H1 (cell line): Measurements from ENCODE around the gene TASP1. TPM values are rescaled to one million over a fixed set of nuclear protein-coding genes. Genes with fewer than 3 reads are reported as not detected.

Experiments used
- CTCF ChIA-PET: fragments of 300-600 bp; sonication (Branson Sonifier 250); formaldehyde crosslinking; loops from one replicate; lab custom pipeline; 2021; ENCODE audit not compliant: partially characterized antibody; lab: Charles Lee
- POLR2A ChIA-PET: fragments of 300-600 bp; sonication (Branson Sonifier 250); formaldehyde crosslinking; loops from one replicate; lab custom pipeline; 2021; ENCODE audit warnings: inconsistent platforms; ENCODE audit not compliant: partially characterized antibody; lab: Charles Lee
- DNase-seq, 2 experiments: peaks; one replicate each; pipeline versions ENCODE4 v3.0.0 to v3.0.0-alpha.2; 2010 to 2022; ENCODE audit warnings: low spot score in 2 of 2, low read depth in 1 of 2, mixed read lengths in 1 of 2
- FAIRE-seq: peaks from 2 replicates; lab custom pipeline; 2011; peaks lifted over from hg19 to GRCh38; lab: Jason Lieb, UNC
- H2AFZ ChIP-seq: 2 replicates; pipeline ENCODE4 v1.8.1; 2012; ENCODE audit warnings: low read length, inconsistent platforms
- H2AK5ac ChIP-seq: 2 replicates; pipeline ENCODE4 v1.6.1; 2013; ENCODE audit warnings: low read depth, low read length
- H2BK120ac ChIP-seq: replicated peaks from 2 replicates; pipeline ENCODE3; 2013; ENCODE audit warnings: low read depth, low read length, inconsistent platforms
- H2BK12ac ChIP-seq: 2 replicates; pipeline ENCODE4 v1.6.1; 2013; ENCODE audit warnings: low read depth, low read length
- H2BK15ac ChIP-seq: 2 replicates; pipeline ENCODE4 v1.6.1; 2013; ENCODE audit warnings: low read length
- H2BK20ac ChIP-seq: 2 replicates; pipeline ENCODE4 v1.6.1; 2013; ENCODE audit warnings: low read length
- H2BK5ac ChIP-seq: 2 replicates; pipeline ENCODE4 v1.6.1; 2013; ENCODE audit warnings: low read depth, low read length
- H3K14ac ChIP-seq: 2 replicates; pipeline ENCODE4 v1.6.1; 2013; ENCODE audit warnings: inconsistent platforms; ENCODE audit not compliant: insufficient read length
- H3K18ac ChIP-seq: 2 replicates; pipeline ENCODE4 v1.6.1; 2013; ENCODE audit warnings: low read length; ENCODE audit errors: extremely low read depth
- H3K23ac ChIP-seq: 2 replicates; pipeline ENCODE4 v1.6.1; 2013; ENCODE audit warnings: inconsistent platforms; ENCODE audit not compliant: insufficient read length
- H3K23me2 ChIP-seq: 2 replicates; pipeline ENCODE4 v1.6.1; 2013; ENCODE audit warnings: low read depth, low read length
- H3K27ac ChIP-seq: 2 replicates; pipeline ENCODE4 v1.6.1; 2011; ENCODE audit warnings: low read depth, low read length, inconsistent platforms
- H3K27me3 ChIP-seq, 4 experiments: replicated peaks in 1 of 4; 1 replicate in 1 of 4; 2 replicates in 3 of 4; pipeline versions ENCODE4 v1.6.1 to v1.8.1; 2011 to 2013; ENCODE audit warnings: low read length in 3 of 4, mild to moderate bottlenecking in 3 of 4, inconsistent platforms in 2 of 4, mixed read lengths in 2 of 4, moderate library complexity in 1 of 4; ENCODE audit not compliant: control insufficient read depth in 3 of 4, insufficient read depth in 3 of 4; ENCODE audit errors: extremely low read depth in 1 of 4
- H3K36me3 ChIP-seq, 4 experiments: 2 replicates each; pipeline versions ENCODE4 v1.6.1 to v1.8.1; 2011 to 2013; ENCODE audit warnings: mild to moderate bottlenecking in 4 of 4, low read length in 3 of 4, moderate library complexity in 2 of 4, control low read depth in 1 of 4, inconsistent platforms in 1 of 4; ENCODE audit not compliant: insufficient read depth in 4 of 4, control insufficient read depth in 2 of 4
- H3K4ac ChIP-seq: replicated peaks from 2 replicates; pipeline ENCODE3; 2013; ENCODE audit warnings: low read length, low read depth, mixed read lengths, inconsistent platforms; ENCODE audit not compliant: insufficient read length
- H3K4me1 ChIP-seq, 4 experiments: replicated peaks in 1 of 4; 1 replicate in 1 of 4; 2 replicates in 3 of 4; pipeline versions ENCODE4 v1.6.1 to v1.8.1; 2011 to 2013; ENCODE audit warnings: low read length in 3 of 4, inconsistent platforms in 2 of 4, mixed read lengths in 1 of 4; ENCODE audit not compliant: insufficient read depth in 4 of 4, control insufficient read depth in 3 of 4
- H3K4me2 ChIP-seq, 2 experiments: 2 replicates each; pipeline versions ENCODE4 v1.6.1 to v1.8.1; 2011 to 2013; ENCODE audit warnings: low read depth in 2 of 2, low read length in 2 of 2, control low read depth in 1 of 2, inconsistent platforms in 1 of 2, mild to moderate bottlenecking in 1 of 2; ENCODE audit not compliant: insufficient read depth in 1 of 2
- H3K4me3 ChIP-seq, 4 experiments: fragments of 200-600, 300-600 bp in 1 of 4; sonication (generic), shearing (Covaris generic), sonication (Bioruptor Twin) in 1 of 4; 2 replicates each; pipeline versions ENCODE4 v1.5.1 to v1.8.1; 2011 to 2016; ENCODE audit warnings: low read length in 4 of 4, low read depth in 3 of 4, control low read depth in 2 of 4, inconsistent platforms in 2 of 4, mild to moderate bottlenecking in 2 of 4, mixed read lengths in 1 of 4, moderate library complexity in 1 of 4; ENCODE audit not compliant: insufficient read depth in 2 of 4; ENCODE audit errors: extremely low read depth in 1 of 4
- H3K56ac ChIP-seq: replicated peaks from 2 replicates; pipeline ENCODE3; 2013; ENCODE audit warnings: low read depth, mild to moderate bottlenecking, mixed read lengths, low read length, inconsistent platforms; ENCODE audit not compliant: insufficient read length
- H3K79me1 ChIP-seq: 2 replicates; pipeline ENCODE4 v1.6.1; 2013; ENCODE audit warnings: low read depth, low read length, control low read depth
- H3K79me2 ChIP-seq, 2 experiments: 2 replicates each; pipeline versions ENCODE4 v1.6.1 to v1.8.1; 2012 to 2013; ENCODE audit warnings: low read length in 2 of 2, mild to moderate bottlenecking in 2 of 2, inconsistent platforms in 1 of 2; ENCODE audit not compliant: insufficient read depth in 2 of 2, control insufficient read depth in 1 of 2
- H3K9ac ChIP-seq, 4 experiments: replicated peaks in 1 of 4; 1 replicate in 1 of 4; 2 replicates in 3 of 4; pipeline versions ENCODE4 v1.6.1 to v1.8.1; 2011 to 2013; ENCODE audit warnings: low read depth in 3 of 4, low read length in 3 of 4, control low read depth in 2 of 4, mild to moderate bottlenecking in 2 of 4, moderate library complexity in 2 of 4, inconsistent platforms in 1 of 4; ENCODE audit errors: extremely low read depth in 1 of 4
- H3K9me3 ChIP-seq, 2 experiments: 2 replicates each; pipeline versions ENCODE4 v1.6.1 to v1.8.1; 2012 to 2013; ENCODE audit warnings: mild to moderate bottlenecking in 2 of 2, moderate library complexity in 2 of 2, control low read depth in 1 of 2, inconsistent platforms in 1 of 2, low read depth in 1 of 2, low read length in 1 of 2, mixed read lengths in 1 of 2; ENCODE audit not compliant: insufficient read depth in 2 of 2
- H4K20me1 ChIP-seq, 2 experiments: replicated peaks in 1 of 2; 2 replicates each; pipeline versions ENCODE3 to v1.8.1; 2011 to 2013; ENCODE audit warnings: inconsistent platforms in 2 of 2, low read length in 2 of 2, mild to moderate bottlenecking in 1 of 2; ENCODE audit not compliant: insufficient read depth in 2 of 2, control insufficient read depth in 1 of 2
- H4K5ac ChIP-seq: 2 replicates; pipeline ENCODE4 v1.6.1; 2013; ENCODE audit warnings: low read length, low read depth, mixed read lengths, inconsistent platforms; ENCODE audit not compliant: insufficient read length
- H4K8ac ChIP-seq: 2 replicates; pipeline ENCODE4 v1.8.0; 2013; ENCODE audit warnings: mild to moderate bottlenecking, moderate library complexity, low read length, inconsistent platforms; ENCODE audit not compliant: insufficient read depth; ENCODE audit errors: extremely low read depth
- H4K91ac ChIP-seq: replicated peaks from 2 replicates; pipeline ENCODE3; 2013; ENCODE audit warnings: low read length, mixed read lengths, inconsistent platforms; ENCODE audit not compliant: insufficient read length
- BACH1 ChIP-seq: IDR thresholded peaks from 2 replicates; pipeline ENCODE4 v1.6.1; 2012; ENCODE audit warnings: low read length, improper control_type of control experiment
- EP300 ChIP-seq, 2 experiments: IDR thresholded peaks; 1 replicate in 1 of 2; 2 replicates in 1 of 2; pipeline ENCODE4 v1.6.1; 2011 to 2012; ENCODE audit warnings: low read depth in 2 of 2, low read length in 2 of 2, mild to moderate bottlenecking in 2 of 2, borderline replicate concordance in 1 of 2, inconsistent platforms in 1 of 2, moderate library complexity in 1 of 2
- KDM1A ChIP-seq: fragments of 200-600, 300-600 bp; sonication (generic); IDR thresholded peaks from 2 replicates; pipeline ENCODE4 v1.7.1; 2016; ENCODE audit warnings: mild to moderate bottlenecking, low read length, borderline replicate concordance
- KDM5A ChIP-seq: fragments of 200-600 bp; IDR thresholded peaks from 2 replicates; pipeline ENCODE4 v1.7.1; 2012; ENCODE audit warnings: mild to moderate bottlenecking, low read length, inconsistent platforms, mixed read lengths
- MAFK ChIP-seq: IDR thresholded peaks from 2 replicates; pipeline ENCODE4 v1.6.1; 2012; ENCODE audit warnings: low read depth, mild to moderate bottlenecking, improper control_type of control experiment, low read length
- RAD21 ChIP-seq, 2 experiments: IDR thresholded peaks in 1 of 2; conservative IDR thresholded peaks in 1 of 2; 2 replicates each; pipeline ENCODE4 v1.6.1; 2011; ENCODE audit warnings: low read depth in 2 of 2, low read length in 2 of 2, improper control_type of control experiment in 1 of 2, inconsistent platforms in 1 of 2, mild to moderate bottlenecking in 1 of 2, moderate library complexity in 1 of 2
- SP2 ChIP-seq: IDR thresholded peaks from 2 replicates; pipeline ENCODE4 v1.6.1; 2012; ENCODE audit warnings: mild to moderate bottlenecking, low read length, inconsistent platforms
- SUZ12 ChIP-seq: fragments of 200-600 bp; sonication (generic); IDR thresholded peaks from 2 replicates; pipeline ENCODE4 v1.6.1; 2012; ENCODE audit warnings: mild to moderate bottlenecking, inconsistent platforms, low read length, moderate library complexity, mixed read lengths
- TAF7 ChIP-seq: optimal IDR thresholded peaks from 2 replicates; pipeline ENCODE3; 2011; ENCODE audit warnings: low read depth, mild to moderate bottlenecking, inconsistent platforms, low read length, moderate library complexity, borderline replicate concordance
- WGBS, 2 experiments: shearing (Covaris generic) in 1 of 2; methylation state at CpG; one replicate each; pipeline versions ENCODE4 v1.1.6 to v1.1.7; 2013 to 2015; ENCODE audit warnings: low lambda C conversion rate in 2 of 2, mixed read lengths in 2 of 2, inconsistent platforms in 1 of 2, low coverage in 1 of 2, missing lambda C conversion rate in 1 of 2; ENCODE audit not compliant: insufficient replicate concordance in 2 of 2, insufficient coverage in 1 of 2, insufficient read length in 1 of 2; ENCODE audit errors: extremely low coverage in 1 of 2, missing lambda C conversion rate in 1 of 2; 5-methylcytosine and 5-hydroxymethylcytosine counted together
- polyA plus RNA-seq, 7 experiments: library from polyadenylated mRNA; depleted of rRNA in 3 of 7; stranded (reverse) in 5 of 7; unstranded in 2 of 7; fragments of >200 nt in 5 of 7; fragments of 200-250 nt in 2 of 7; gene quantifications; 1 replicate in 5 of 7; 2 replicates in 1 of 7; 4 replicates in 1 of 7; pipeline versions ENCODE4 v1.2.1 to v1.2.3, GENCODE V29; 2011 to 2013; ENCODE audit warnings: missing spikeins in 2 of 7, mixed read lengths in 2 of 7
- total RNA-seq: library from RNA; stranded (reverse); fragmentation: NEBNext Ultra II Directional; extraction: Animal tissue kit (Norgen Biotek cat#: 25700); gene quantifications from 2 replicates; pipeline ENCODE4 v1.2.1, GENCODE V29; 2021

Gene TASP1
- total and polyA plus RNA-seq, 2 of the 8 experiments (the other 6 are each of a cell fraction or from before 2014, with no cell fraction given): 4.5 to 10.9 TPM

- CTCF ChIA-PET: interaction anchor here (0.9 to 1.3 kb wide), 3 partner anchors 15 to 168 kb away, joined by 3 to 5 read pairs (median 4); no protein-coding TSS in a partner anchor
- Histone ChIP-seq H4K8ac (no peak overlapping the region), H2BK12ac (no peak overlapping the region), H3K79me1 (no peaks in the 10 kb centered on the region), H3K23me2 (peaks cover 3% of the 10 kb centered on the region; the same call in 1 of the 2 replicates), H4K5ac (peak overlapping the region; percentile 40), H3K4me3 (peak overlapping the region in 1 of 4 experiments; percentile 23; a peak in 1 of 8 replicates), H3K23ac (no peak overlapping the region), H3K79me2 (no peaks in the 10 kb centered on the region), H3K14ac (no peak overlapping the region), H3K27ac (no peak overlapping the region), H3K56ac (no peak overlapping the region), H4K20me1 (no peaks in the 10 kb centered on the region), H3K18ac (no peak overlapping the region), H2BK15ac (no peak overlapping the region), H4K91ac (peak overlapping the region; percentile 46), H3K36me3 (no peaks in the 10 kb centered on the region), H2BK20ac (no peak overlapping the region), H3K4me1 (peaks cover 0 to 19% (median 4%) of the 10 kb centered on the region in 4 experiments; a peak in 5 of 7 replicates), H3K4ac (no peak overlapping the region), H2AK5ac (no peak overlapping the region), H2BK120ac (no peak overlapping the region), H2BK5ac (0 out of 2 replicates have a peak overlapping the region, but pooled peaks have one; percentile 56), H3K27me3 (no peaks in the 10 kb centered on the region), H2AFZ (no peak overlapping the region), H3K4me2 (peak overlapping the region; percentile 36 to 46), H3K9me3 (no peaks in the 10 kb centered on the region), H3K9ac (no peak overlapping the region; a peak in 1 of 7 replicates)
- WGBS, 2 experiments: 17% methylated on average over 3 of the region's 3 CpGs; no CpG with 5 or more reads in 1 of the 2 experiments
- POLR2A ChIA-PET: interaction anchor here (0.6 to 0.9 kb wide), 2 partner anchors 292 to 327 kb away, joined by 3 read pairs; no protein-coding TSS in a partner anchor
- peak in 1 of 2 experiments; percentile 17 for DNase-seq
- peak; percentile 93 for FAIRE-seq
- TF ChIP-seq KDM5A: no peak
- no peak for TF ChIP-seq SP2
- no peak for TF ChIP-seq TAF7
- TF ChIP-seq RAD21 (IDR thresholded peaks at IDR 0.05 in 1 of 2, conservative IDR thresholded peaks at IDR 0.05 in 1 of 2; ENCODE audit: low read depth in 2 of 2, low read length in 2 of 2): peak in 1 of 2 experiments; percentile 6; a peak in 1 of 4 replicates
- no peak for TF ChIP-seq KDM1A
- TF ChIP-seq BACH1: no peak
- TF ChIP-seq EP300 (IDR thresholded peaks at IDR 0.05; ENCODE audit: borderline replicate concordance in 1 of 2, low read depth in 2 of 2, low read length in 2 of 2): no peak
- no peak for TF ChIP-seq SUZ12
- no peak for TF ChIP-seq MAFK
Observed at GRCh38 chr20:13492001-13492481, 146.7 kb downstream of the TASP1 start.
